B cell (primary cell): ENCODE measurements around the gene TNIK.

Experiments used
- EZH2 ChIP-seq: IDR thresholded peaks from 2 replicates; pipeline ENCODE4 v1.6.1; 2012; ENCODE audit warnings: borderline replicate concordance, low read depth, mild to moderate bottlenecking, moderate library complexity, low read length; ENCODE audit not compliant: insufficient read depth, poor library complexity, severe bottlenecking
- TF ChIP-seq, protein P1 (sequence below): fragments of 200-600 bp; IDR thresholded peaks from one replicate; pipeline ENCODE4 v1.8.0; 2022; ENCODE audit warnings: antibody characterized with exemption, mild to moderate bottlenecking

DNA sequence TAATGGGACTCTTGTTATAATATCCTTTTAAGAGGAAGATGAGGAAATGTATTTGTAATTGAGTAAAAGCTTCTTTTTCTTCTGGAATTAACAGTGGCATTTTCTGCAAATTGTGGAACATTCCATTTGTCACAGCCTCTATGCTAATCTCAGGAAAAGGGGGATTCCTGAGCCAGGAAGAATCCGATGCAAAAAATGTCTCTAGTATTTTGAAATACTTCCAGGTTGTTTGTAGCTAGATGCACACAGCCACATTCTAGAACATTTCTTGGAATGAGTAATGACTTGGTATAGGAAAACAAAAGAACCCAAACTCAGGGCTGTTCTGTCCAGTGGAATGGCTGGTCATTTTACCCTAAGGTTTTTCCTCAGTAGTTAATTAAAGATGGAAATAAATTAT is 335.2 kb downstream of the TNIK start:
- TF ChIP-seq, protein P1, sequence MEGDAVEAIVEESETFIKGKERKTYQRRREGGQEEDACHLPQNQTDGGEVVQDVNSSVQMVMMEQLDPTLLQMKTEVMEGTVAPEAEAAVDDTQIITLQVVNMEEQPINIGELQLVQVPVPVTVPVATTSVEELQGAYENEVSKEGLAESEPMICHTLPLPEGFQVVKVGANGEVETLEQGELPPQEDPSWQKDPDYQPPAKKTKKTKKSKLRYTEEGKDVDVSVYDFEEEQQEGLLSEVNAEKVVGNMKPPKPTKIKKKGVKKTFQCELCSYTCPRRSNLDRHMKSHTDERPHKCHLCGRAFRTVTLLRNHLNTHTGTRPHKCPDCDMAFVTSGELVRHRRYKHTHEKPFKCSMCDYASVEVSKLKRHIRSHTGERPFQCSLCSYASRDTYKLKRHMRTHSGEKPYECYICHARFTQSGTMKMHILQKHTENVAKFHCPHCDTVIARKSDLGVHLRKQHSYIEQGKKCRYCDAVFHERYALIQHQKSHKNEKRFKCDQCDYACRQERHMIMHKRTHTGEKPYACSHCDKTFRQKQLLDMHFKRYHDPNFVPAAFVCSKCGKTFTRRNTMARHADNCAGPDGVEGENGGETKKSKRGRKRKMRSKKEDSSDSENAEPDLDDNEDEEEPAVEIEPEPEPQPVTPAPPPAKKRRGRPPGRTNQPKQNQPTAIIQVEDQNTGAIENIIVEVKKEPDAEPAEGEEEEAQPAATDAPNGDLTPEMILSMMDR, result no peak
- TF ChIP-seq EZH2, result no peak
